SH-SY5Y (cell line): ENCODE measurements around the gene TRIM9.

Experiments used
- GATA2 ChIP-seq: IDR thresholded peaks from 2 replicates; pipeline ENCODE4 v1.6.1; 2011; ENCODE audit warnings: mild to moderate bottlenecking, low read depth, low read length
- GATA3 ChIP-seq: IDR thresholded peaks from 2 replicates; pipeline ENCODE4 v1.6.1; 2011; ENCODE audit warnings: low read depth, mild to moderate bottlenecking, low read length, moderate library complexity

GRCh38 chr14:50974118-50974517, 120.8 kb downstream of the TRIM9 start:
- TF ChIP-seq GATA3 (no peak), GATA2 (no peak)
